PC-3 (cell line): ENCODE results near the gene SH3PXD2B. TPM values are rescaled to one million over a fixed set of nuclear protein-coding genes. Genes with fewer than 3 reads are reported as not detected.

ENCODE experiments used
- ATAC-seq: fragments of 200-7000 bp; cut with Tn5 transposase; 2 replicates; pipeline ENCODE4 v1.9.1; 2020; ENCODE audit warnings: mild to moderate bottlenecking, moderate library complexity
- BruUV-seq: library from RNA; stranded (reverse); fragments of 400-500 nt; replicated peaks from 2 replicates; lab custom pipeline; 2021; lab: Mats Ljungman, UMichigan
- CTCF ChIA-PET: fragments of 300-600 bp; sonication (Branson Sonifier 250); formaldehyde crosslinking; loops from one replicate; lab custom pipeline; 2022; ENCODE audit warnings: antibody characterized with exemption; lab: Charles Lee
- POLR2A ChIA-PET: fragments of 300-600 bp; sonication (Branson Sonifier 250); formaldehyde crosslinking; loops from one replicate; lab custom pipeline; 2022; ENCODE audit warnings: antibody characterized with exemption; ENCODE audit not compliant: unreplicated experiment; lab: Charles Lee
- DNase-seq: peaks from one replicate; pipeline ENCODE4 v3.0.0-alpha.2; 2015
- H2AFZ ChIP-seq: fragments of 300-600 bp; sonication (generic); 2 replicates; pipeline ENCODE4 v1.6.0; 2016; ENCODE audit warnings: antibody characterized with exemption, low read length
- H3F3A ChIP-seq: fragments of 300-600 bp; sonication (generic); one replicate; pipeline ENCODE4 v1.6.0; 2017; ENCODE audit warnings: antibody characterized with exemption, low read length, control low read depth, mild to moderate bottlenecking; ENCODE audit not compliant: unreplicated experiment
- H3K27ac ChIP-seq: fragments of 300-600 bp; sonication (generic); 2 replicates; pipeline ENCODE4 v1.5.1; 2016; ENCODE audit warnings: mild to moderate bottlenecking, low read length
- H3K27me3 ChIP-seq: fragments of 300-600 bp; sonication (generic); 2 replicates; pipeline ENCODE4 v1.6.1; 2016; ENCODE audit warnings: low read length, mixed read lengths
- H3K36me3 ChIP-seq: fragments of 300-600 bp; sonication (generic); 2 replicates; pipeline ENCODE4 v1.6.1; 2016; ENCODE audit warnings: low read depth, mixed run types, low read length, mixed read lengths
- H3K4me1 ChIP-seq: fragments of 300-600 bp; sonication (generic); 2 replicates; pipeline ENCODE4 v1.5.1; 2016; ENCODE audit warnings: low read length; ENCODE audit not compliant: insufficient read depth
- H3K4me2 ChIP-seq: fragments of 300-600 bp; sonication (generic); 2 replicates; pipeline ENCODE4 v1.6.0; 2016; ENCODE audit warnings: low read length
- H3K4me3 ChIP-seq: fragments of 300-600 bp; sonication (generic); 2 replicates; pipeline ENCODE4 v1.5.1; 2016; ENCODE audit warnings: mild to moderate bottlenecking, low read length, mixed read lengths
- H3K79me2 ChIP-seq: fragments of 300-600 bp; sonication (generic); 2 replicates; pipeline ENCODE4 v1.6.1; 2017; ENCODE audit warnings: low read length, mixed read lengths
- H3K9ac ChIP-seq: fragments of 300-600 bp; sonication (generic); 2 replicates; pipeline ENCODE4 v1.6.0; 2016; ENCODE audit warnings: mild to moderate bottlenecking, low read length
- H3K9me2 ChIP-seq: fragments of 300-600 bp; sonication (generic); replicated peaks from 2 replicates; pipeline ENCODE4 v1.6.1; 2016; ENCODE audit warnings: mixed run types, low read length, mixed read lengths
- H3K9me3 ChIP-seq: fragments of 300-600 bp; sonication (generic); 2 replicates; pipeline ENCODE4 v1.6.1; 2016; ENCODE audit warnings: low read length, mixed read lengths
- H4K20me1 ChIP-seq: fragments of 300-600 bp; sonication (generic); 2 replicates; pipeline ENCODE4 v1.6.1; 2016; ENCODE audit warnings: low read length, mixed read lengths
- CTCF ChIP-seq: fragments of 300-600 bp; sonication (generic); conservative IDR thresholded peaks from 2 replicates; pipeline ENCODE4 v1.5.1; 2017; ENCODE audit warnings: antibody characterized with exemption, low read depth, mild to moderate bottlenecking, low read length
- EZH2 ChIP-seq: fragments of 300-600 bp; sonication (generic); IDR thresholded peaks from one replicate; pipeline ENCODE4 v1.6.1; 2017; ENCODE audit warnings: antibody characterized with exemption, mild to moderate bottlenecking, low read length; ENCODE audit not compliant: unreplicated experiment
- EZH2phosphoT487 ChIP-seq: fragments of 300-600 bp; sonication (generic); IDR thresholded peaks from 2 replicates; pipeline ENCODE4 v1.6.1; 2018; ENCODE audit warnings: mild to moderate bottlenecking, antibody characterized with exemption, low read length, borderline replicate concordance
- intact Hi-C: fragments of 100-400 bp; cut with micrococcal nuclease; formaldehyde crosslinking; loops from 2 replicates; pipeline ENCODE4 v1.9.0; 2023
- total RNA-seq: library from RNA; depleted of rRNA; stranded (reverse); fragments of >200 nt; gene quantifications from 2 replicates; pipeline ENCODE4 v1.2.3, GENCODE V29; 2014

The SH3PXD2B gene
- total RNA-seq, 1 experiment from 2014 or later = 9.8 TPM

GRCh38 chr5:172433513-172433912, 20.8 kb downstream of the SH3PXD2B start:
- Histone ChIP-seq H3K79me2 (no peaks in the 10 kb centered on the region), H4K20me1 (no peaks in the 10 kb centered on the region), H3K4me2 (no peak overlapping the region), H3K27me3 (no peaks in the 10 kb centered on the region), H3K36me3 (no peaks in the 10 kb centered on the region), H3K4me1 (no peaks in the 10 kb centered on the region), H3F3A (no peaks in the 10 kb centered on the region), H3K9ac (no peak overlapping the region), H2AFZ (no peak overlapping the region), H3K9me3 (no peaks in the 10 kb centered on the region), H3K27ac (no peak overlapping the region), H3K9me2 (no peaks in the 10 kb centered on the region), H3K4me3 (no peak overlapping the region)
- TF ChIP-seq EZH2 (no peak), CTCF (no peak), EZH2phosphoT487 (no peak)
- ATAC-seq (no peak), DNase-seq (no peak)
- POLR2A ChIA-PET = no interaction called here
- CTCF ChIA-PET = no interaction called here
- no TSS peak for BruUV-seq
- intact Hi-C loops = no loop called here

DNA sequence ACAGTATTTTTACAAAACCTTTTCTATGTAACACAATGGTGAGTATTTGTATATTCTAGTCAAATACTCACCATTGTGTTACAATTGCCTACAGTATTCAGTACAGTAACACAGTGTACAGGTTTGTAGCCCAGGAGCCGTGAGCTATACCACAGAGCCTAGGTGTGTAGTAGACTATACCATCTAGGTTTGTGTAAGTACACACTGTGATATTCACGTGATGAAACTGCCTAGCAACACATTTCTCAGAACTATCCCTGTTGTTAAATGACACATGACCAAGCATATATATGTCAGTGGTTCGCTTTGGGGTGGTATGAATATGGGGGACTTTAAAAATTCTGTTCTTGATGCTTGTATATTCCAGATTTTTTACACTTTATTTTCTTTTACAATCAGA, 21.3 kb downstream of the SH3PXD2B start:
- POLR2A ChIA-PET = no interaction called here
- Histone ChIP-seq H3K27ac (no peak overlapping the region), H3K4me3 (no peak overlapping the region), H2AFZ (no peak overlapping the region), H3K4me2 (no peak overlapping the region), H3K9ac (no peak overlapping the region), H3K9me3 (no peaks in the 10 kb centered on the region), H3F3A (no peaks in the 10 kb centered on the region), H4K20me1 (no peaks in the 10 kb centered on the region), H3K9me2 (no peaks in the 10 kb centered on the region), H3K79me2 (no peaks in the 10 kb centered on the region), H3K27me3 (no peaks in the 10 kb centered on the region), H3K36me3 (no peaks in the 10 kb centered on the region), H3K4me1 (no peaks in the 10 kb centered on the region)
- intact Hi-C loops = no loop called here
- BruUV-seq = no TSS peak
- TF ChIP-seq CTCF (no peak), EZH2phosphoT487 (no peak), EZH2 (no peak)
- ATAC-seq (no peak), DNase-seq (no peak)
- CTCF ChIA-PET = no interaction called here

DNA sequence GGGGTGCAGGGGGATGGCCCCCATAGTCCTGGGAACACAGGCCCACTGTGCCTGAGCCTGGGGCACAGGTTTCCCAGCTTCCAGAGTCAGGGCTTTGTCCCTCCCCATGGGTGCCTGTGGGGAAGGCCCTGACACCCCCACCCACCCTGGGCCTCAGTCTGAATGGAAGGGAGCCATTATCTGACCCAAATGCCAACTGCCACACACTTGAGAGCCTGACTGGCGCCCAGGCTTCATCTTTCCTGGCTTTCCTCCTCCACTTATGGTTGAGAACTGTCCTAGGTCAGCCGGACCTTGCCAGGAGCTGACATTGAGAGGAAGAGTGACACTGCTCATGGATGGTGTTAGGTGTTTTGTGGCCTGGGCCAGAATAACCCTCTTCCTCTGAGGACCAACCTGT, 24.0 kb downstream of the SH3PXD2B start:
- Histone ChIP-seq H3K4me1 (no peaks in the 10 kb centered on the region), H4K20me1 (no peaks in the 10 kb centered on the region), H3K79me2 (no peaks in the 10 kb centered on the region), H2AFZ (no peak overlapping the region), H3K27ac (no peak overlapping the region), H3K4me2 (no peak overlapping the region), H3K4me3 (no peak overlapping the region), H3K9me3 (no peaks in the 10 kb centered on the region), H3K27me3 (no peaks in the 10 kb centered on the region), H3K9ac (no peak overlapping the region), H3F3A (no peaks in the 10 kb centered on the region), H3K36me3 (no peaks in the 10 kb centered on the region), H3K9me2 (no peaks in the 10 kb centered on the region)
- ATAC-seq (no peak), DNase-seq (no peak)
- no TSS peak for BruUV-seq
- TF ChIP-seq EZH2 = no peak
- TF ChIP-seq EZH2phosphoT487 = no peak
- TF ChIP-seq CTCF = no peak
- ChIA-PET CTCF (no interaction called here), POLR2A (no interaction called here)
- intact Hi-C loops = no loop called here
